Endothelial cell of umbilical vein (primary cell): ENCODE measurements around the gene PRKCZ. TPM values are rescaled to one million over a fixed set of nuclear protein-coding genes. Genes with fewer than 3 reads are reported as not detected.

Source experiments
- BruUV-seq: library from RNA; stranded (reverse); fragments of 400-500 nt; replicated peaks from 2 replicates; lab custom pipeline; 2021; lab: Mats Ljungman, UMichigan
- CTCF ChIA-PET: fragments of 300-600, 350-600 bp; sonication (Branson Sonifier 250); formaldehyde crosslinking; loops from one replicate; lab custom pipeline; 2021; ENCODE audit warnings: antibody characterized with exemption, inconsistent platforms; lab: Charles Lee
- POLR2A ChIA-PET: fragments of 300-600, 350-600 bp; sonication (Branson Sonifier 250); formaldehyde crosslinking; loops from one replicate; lab custom pipeline; 2021; ENCODE audit warnings: antibody characterized with exemption, inconsistent platforms; lab: Charles Lee
- DNase-seq: peaks from one replicate; pipeline ENCODE4 v3.0.0-alpha.2; 2011; ENCODE audit warnings: low read depth, low spot score
- FAIRE-seq: peaks from 2 replicates; lab custom pipeline; 2011; peaks lifted over from hg19 to GRCh38; lab: Jason Lieb, UNC
- H2AFZ ChIP-seq: 2 replicates; pipeline ENCODE4 v1.6.0; 2012; ENCODE audit warnings: low read depth, low read length, control low read depth, inconsistent platforms
- H3K27ac ChIP-seq: 2 replicates; pipeline ENCODE4 v1.5.1; 2011; ENCODE audit warnings: low read depth, mild to moderate bottlenecking, control low read depth, low read length, moderate library complexity; ENCODE audit not compliant: insufficient read depth
- H3K27me3 ChIP-seq, 2 experiments: 2 replicates each; pipeline versions ENCODE4 v1.6.0 to v1.6.1; 2011; ENCODE audit warnings: low read length in 2 of 2, mixed read lengths in 1 of 2; ENCODE audit not compliant: control insufficient read depth in 2 of 2, insufficient read depth in 2 of 2
- H3K36me3 ChIP-seq, 2 experiments: 2 replicates in 1 of 2; 3 replicates in 1 of 2; pipeline ENCODE4 v1.5.1; 2011; ENCODE audit warnings: low read length in 2 of 2, mild to moderate bottlenecking in 1 of 2, moderate library complexity in 1 of 2; ENCODE audit not compliant: control insufficient read depth in 2 of 2, insufficient read depth in 2 of 2; ENCODE audit errors: extremely low read depth in 1 of 2
- H3K4me1 ChIP-seq: 3 replicates; pipeline ENCODE4 v1.5.1; 2011; ENCODE audit warnings: mild to moderate bottlenecking, low read length; ENCODE audit not compliant: control insufficient read depth, insufficient read depth; ENCODE audit errors: extremely low read depth
- H3K4me2 ChIP-seq: 2 replicates; pipeline ENCODE4 v1.6.1; 2011; ENCODE audit warnings: low read length, control low read depth, mixed read lengths; ENCODE audit not compliant: insufficient read depth
- H3K4me3 ChIP-seq, 3 experiments: fragments of 200-600 bp in 1 of 3; sonication (generic), shearing (Covaris generic) in 1 of 3; replicated peaks in 1 of 3; 2 replicates each; pipeline ENCODE4 v1.5.1; 2011 to 2016; ENCODE audit warnings: control low read depth in 3 of 3, low read length in 3 of 3, mild to moderate bottlenecking in 2 of 3, inconsistent platforms in 1 of 3, low read depth in 1 of 3, moderate library complexity in 1 of 3; ENCODE audit not compliant: insufficient read depth in 1 of 3
- H3K79me2 ChIP-seq: 2 replicates; pipeline ENCODE4 v1.6.0; 2012; ENCODE audit warnings: low read length, inconsistent platforms; ENCODE audit not compliant: control insufficient read depth, insufficient read depth
- H3K9ac ChIP-seq: replicated peaks from 2 replicates; pipeline ENCODE3; 2011; ENCODE audit warnings: low read length, control low read depth; ENCODE audit not compliant: insufficient read depth; ENCODE audit errors: extremely low read depth
- H3K9me1 ChIP-seq: replicated peaks from 3 replicates; pipeline ENCODE4 v1.6.0; 2011; ENCODE audit warnings: mild to moderate bottlenecking, low read length; ENCODE audit not compliant: control insufficient read depth, insufficient read depth; ENCODE audit errors: extremely low read depth
- H3K9me3 ChIP-seq: replicated peaks from 2 replicates; pipeline ENCODE4 v1.5.1; 2012; ENCODE audit warnings: low read length, inconsistent platforms; ENCODE audit not compliant: control insufficient read depth, insufficient read depth
- H4K20me1 ChIP-seq: replicated peaks from 2 replicates; pipeline ENCODE3; 2011; ENCODE audit warnings: mild to moderate bottlenecking, low read length; ENCODE audit not compliant: control insufficient read depth, insufficient read depth; ENCODE audit errors: extremely low read depth
- EZH2 ChIP-seq: IDR thresholded peaks from 2 replicates; pipeline ENCODE4 v1.6.1; 2012; ENCODE audit warnings: borderline replicate concordance, low read depth, mild to moderate bottlenecking, moderate library complexity, low read length, inconsistent platforms; ENCODE audit not compliant: severe bottlenecking
- FOS ChIP-seq: IDR thresholded peaks from 2 replicates; pipeline ENCODE4 v1.6.1; 2011; ENCODE audit warnings: mild to moderate bottlenecking, low read length, moderate library complexity, borderline replicate concordance; ENCODE audit not compliant: insufficient read depth
- GATA2 ChIP-seq: IDR thresholded peaks from 2 replicates; pipeline ENCODE4 v1.7.0; 2011; ENCODE audit warnings: low read depth, mild to moderate bottlenecking, moderate library complexity, mixed read lengths, low read length; ENCODE audit not compliant: insufficient read length, insufficient read depth
- JUN ChIP-seq: IDR thresholded peaks from 2 replicates; pipeline ENCODE4 v1.6.1; 2011; ENCODE audit warnings: borderline replicate concordance, low read depth; ENCODE audit not compliant: insufficient read length, insufficient read depth
- MYC ChIP-seq: IDR thresholded peaks from one replicate; pipeline ENCODE4 v1.6.1; 2011; ENCODE audit warnings: mild to moderate bottlenecking, low read depth, low read length
- POLR2A ChIP-seq: IDR thresholded peaks from 2 replicates; pipeline ENCODE4 v1.6.1; 2012; ENCODE audit warnings: low read depth, mild to moderate bottlenecking, control low read depth, low read length
- POLR2AphosphoS5 ChIP-seq: IDR thresholded peaks from 2 replicates; pipeline ENCODE4 v1.6.1; 2012; ENCODE audit warnings: low read depth, mild to moderate bottlenecking, control low read depth, low read length, moderate library complexity; ENCODE audit not compliant: insufficient read depth
- dilution Hi-C: fragments of 300-500 bp; cut with MboI; formaldehyde crosslinking; loops from one replicate; pipeline ENCODE4 v1.15.0; 2019; ENCODE audit warnings: low sequenced_read_pairs; ENCODE audit not compliant: extremely low pct_ligation_motif_present
- intact Hi-C: fragments of 100-400 bp; cut with micrococcal nuclease; formaldehyde crosslinking; loops from one replicate; pipeline ENCODE4 v1.10.0; 2022
- polyA plus RNA-seq, 4 experiments: library from polyadenylated mRNA; depleted of rRNA in 3 of 4; stranded (reverse) in 3 of 4; unstranded in 1 of 4; fragments of >200 nt; gene quantifications; 2 replicates each; pipeline versions ENCODE4 v1.2.1 to v1.2.3, GENCODE V29; 2011 to 2012; ENCODE audit warnings: missing spikeins in 1 of 4
- total RNA-seq: library from RNA; stranded (reverse); gene quantifications from 2 replicates; pipeline ENCODE4 v1.2.3, GENCODE V29; 2021
- TF ChIP-seq, protein P1 (sequence below), 2 donors: IDR thresholded peaks; 1 replicate in 1 of 2; 2 replicates in 1 of 2; pipeline ENCODE4 v1.5.1; 2011; ENCODE audit warnings: low read length in 2 of 2, mild to moderate bottlenecking in 2 of 2, moderate library complexity in 2 of 2, control low read depth in 1 of 2, inconsistent platforms in 1 of 2, low read depth in 1 of 2; ENCODE audit not compliant: insufficient read depth in 1 of 2; ENCODE audit errors: extremely low read depth in 1 of 2
- TF ChIP-seq, protein P2 (sequence below): IDR thresholded peaks from 2 replicates; pipeline ENCODE4 v1.6.1; 2011; ENCODE audit not compliant: insufficient read depth, insufficient read length

PRKCZ gene
- total and polyA plus RNA-seq, 2 donors (not counting 3 experiments of a cell fraction or from before 2014, with no cell fraction given) = 0.22 to 1.7 TPM

DNA sequence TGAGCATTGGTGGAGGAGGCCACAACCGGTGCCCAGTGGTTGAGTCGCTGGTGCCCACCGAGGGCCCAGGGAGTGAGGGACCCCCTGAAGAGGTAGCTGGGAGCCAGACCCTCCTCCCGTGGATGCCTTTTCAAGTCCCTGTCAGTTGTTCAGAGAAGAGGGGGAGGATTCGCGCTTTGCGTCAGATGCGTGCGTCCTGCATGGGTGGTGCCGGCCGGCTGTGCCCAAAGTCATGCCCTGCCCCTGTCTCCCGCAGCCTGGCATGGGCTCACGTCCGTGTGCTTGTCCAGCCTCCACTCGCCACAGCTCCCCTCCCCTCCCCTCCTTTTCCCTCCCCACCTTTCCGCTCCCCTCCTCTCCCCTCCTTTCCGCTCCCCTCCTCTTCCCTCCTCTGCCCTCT, 45.2 kb downstream of the PRKCZ start:
- FAIRE-seq = no peak
- BruUV-seq = no TSS peak
- no peaks in the 10 kb centered on the region for H3K4me1 ChIP-seq
- H3K36me3 ChIP-seq = no peaks in the 10 kb centered on the region
- TF ChIP-seq MYC (no peak), POLR2A (no peak), GATA2 (no peak), FOS (no peak), POLR2AphosphoS5 (no peak), JUN (no peak), EZH2 (no peak)
- TF ChIP-seq, protein P1, sequence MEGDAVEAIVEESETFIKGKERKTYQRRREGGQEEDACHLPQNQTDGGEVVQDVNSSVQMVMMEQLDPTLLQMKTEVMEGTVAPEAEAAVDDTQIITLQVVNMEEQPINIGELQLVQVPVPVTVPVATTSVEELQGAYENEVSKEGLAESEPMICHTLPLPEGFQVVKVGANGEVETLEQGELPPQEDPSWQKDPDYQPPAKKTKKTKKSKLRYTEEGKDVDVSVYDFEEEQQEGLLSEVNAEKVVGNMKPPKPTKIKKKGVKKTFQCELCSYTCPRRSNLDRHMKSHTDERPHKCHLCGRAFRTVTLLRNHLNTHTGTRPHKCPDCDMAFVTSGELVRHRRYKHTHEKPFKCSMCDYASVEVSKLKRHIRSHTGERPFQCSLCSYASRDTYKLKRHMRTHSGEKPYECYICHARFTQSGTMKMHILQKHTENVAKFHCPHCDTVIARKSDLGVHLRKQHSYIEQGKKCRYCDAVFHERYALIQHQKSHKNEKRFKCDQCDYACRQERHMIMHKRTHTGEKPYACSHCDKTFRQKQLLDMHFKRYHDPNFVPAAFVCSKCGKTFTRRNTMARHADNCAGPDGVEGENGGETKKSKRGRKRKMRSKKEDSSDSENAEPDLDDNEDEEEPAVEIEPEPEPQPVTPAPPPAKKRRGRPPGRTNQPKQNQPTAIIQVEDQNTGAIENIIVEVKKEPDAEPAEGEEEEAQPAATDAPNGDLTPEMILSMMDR (IDR thresholded peaks at IDR 0.05; ENCODE audit: extremely low read depth in 1 of 2, insufficient read depth in 1 of 2, low read depth in 1 of 2, low read length in 2 of 2) = no peak
- TF ChIP-seq, protein P2, sequence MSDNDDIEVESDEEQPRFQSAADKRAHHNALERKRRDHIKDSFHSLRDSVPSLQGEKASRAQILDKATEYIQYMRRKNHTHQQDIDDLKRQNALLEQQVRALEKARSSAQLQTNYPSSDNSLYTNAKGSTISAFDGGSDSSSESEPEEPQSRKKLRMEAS = no peak
- no peak overlapping the region for H3K27ac ChIP-seq
- H3K4me3 ChIP-seq = no peak overlapping the region
- no peaks in the 10 kb centered on the region for H3K9me3 ChIP-seq
- H3K9ac ChIP-seq = no peak overlapping the region
- ChIA-PET CTCF (interaction anchor here (1.3 kb wide), 1 partner anchor 79 kb away, joined by 4 read pairs; no protein-coding TSS in a partner anchor), POLR2A (no interaction called here)
- H3K9me1 ChIP-seq = no peaks in the 10 kb centered on the region
- DNase-seq = no peak
- H3K27me3 ChIP-seq = no peaks in the 10 kb centered on the region
- H2AFZ ChIP-seq = no peak overlapping the region
- no peak overlapping the region for H3K4me2 ChIP-seq
- dilution Hi-C loops = no loop called here
- intact Hi-C loops = no loop called here
- H3K79me2 ChIP-seq = no peaks in the 10 kb centered on the region
- no peaks in the 10 kb centered on the region for H4K20me1 ChIP-seq
